Stomach (tissue), 4 donors: ENCODE data around the gene YOD1.

ENCODE experiments used
- CTCF ChIP-seq, 7 experiments: fragments of 450-650 bp in 4 of 7; fragments of 200-600 bp in 3 of 7; sonication (generic) in 3 of 7; IDR thresholded peaks; one replicate each; pipeline ENCODE4 v1.5.1; 2016 to 2019; ENCODE audit warnings: antibody characterized with exemption in 7 of 7, control low read depth in 2 of 7, mild to moderate bottlenecking in 1 of 7
- POLR2AphosphoS5 ChIP-seq, 3 donors: sonication (generic); formaldehyde crosslinking; IDR thresholded peaks; one replicate each; pipeline ENCODE4 v1.6.1; 2016; ENCODE audit warnings: antibody characterized with exemption in 3 of 3

GRCh38 chr1:207006914-207007313, 44.1 kb downstream of the YOD1 start:
- TF ChIP-seq POLR2AphosphoS5 (IDR thresholded peaks at IDR 0.05) = no peak
- no peak for TF ChIP-seq CTCF (IDR thresholded peaks at IDR 0.05)
